HCT116 (cell line): ENCODE results near the gene G3BP1. TPM values are rescaled to one million over a fixed set of nuclear protein-coding genes. Genes with fewer than 3 reads are reported as not detected.

Experiments
- ATAC-seq: fragments of 200-7000 bp; cut with Tn5 transposase; 2 replicates; pipeline ENCODE4 v1.9.1; 2020; ENCODE audit warnings: mild to moderate bottlenecking, moderate library complexity
- BruUV-seq: library from RNA; stranded (reverse); fragments of 400-500 nt; replicated peaks from 2 replicates; lab custom pipeline; 2021; lab: Mats Ljungman, UMichigan
- CTCF ChIA-PET: fragments of 300-600 bp; sonication (Branson Sonifier 250); formaldehyde crosslinking; loops from one replicate; lab custom pipeline; 2021; ENCODE audit warnings: antibody characterized with exemption; lab: Charles Lee
- POLR2A ChIA-PET: fragments of 300-600, 350-600 bp; sonication (Branson Sonifier 250); formaldehyde crosslinking; loops from one replicate; lab custom pipeline; 2021; ENCODE audit warnings: antibody characterized with exemption; lab: Charles Lee
- RAD21 ChIA-PET, 2 experiments: fragments of 300-600 bp; sonication (Branson Sonifier 250); formaldehyde crosslinking; loops; one replicate each; lab custom pipeline; 2023; ENCODE audit warnings: low total read pairs in 2 of 2; ENCODE audit not compliant: uncharacterized antibody in 2 of 2, unreplicated experiment in 2 of 2, low non-redundant PET in 1 of 2; lab: Charles Lee
- DNase-seq: peaks from one replicate; pipeline ENCODE4 v3.0.0-alpha.2; 2010; ENCODE audit warnings: low read depth, low spot score
- H2AFZ ChIP-seq: fragments of 200-600 bp; shearing (Covaris generic), sonication (generic); 2 replicates; pipeline ENCODE4 v1.6.1; 2017; ENCODE audit warnings: low read depth, mixed run types, mixed read lengths, antibody characterized with exemption, low read length; ENCODE audit not compliant: poor library complexity, severe bottlenecking
- H3K27ac ChIP-seq: 2 replicates; pipeline ENCODE4 v1.5.1; 2012; ENCODE audit warnings: low read depth, low read length
- H3K27me3 ChIP-seq: fragments of 200-600 bp; sonication (generic); 2 replicates; pipeline ENCODE4 v1.6.1; 2016; ENCODE audit warnings: mixed run types, low read length, mixed read lengths; ENCODE audit not compliant: insufficient read depth
- H3K36me3 ChIP-seq, 2 experiments: fragments of 200-500 bp in 1 of 2; fragments of 200-600 bp in 1 of 2; sonication (Bioruptor generic) in 1 of 2; sonication (generic) in 1 of 2; 2 replicates each; pipeline versions ENCODE4 v1.5.1 to v1.6.1; 2014 to 2016; ENCODE audit warnings: low read length in 2 of 2, inconsistent platforms in 1 of 2, mixed read lengths in 1 of 2, mixed run types in 1 of 2; ENCODE audit not compliant: insufficient read depth in 2 of 2, control insufficient read depth in 1 of 2
- H3K4me1 ChIP-seq, 2 experiments: fragments of 200-600 bp in 1 of 2; sonication (generic) in 1 of 2; 2 replicates each; pipeline versions ENCODE4 v1.5.1 to v1.6.1; 2012 to 2017; ENCODE audit warnings: low read length in 2 of 2, inconsistent platforms in 1 of 2, mild to moderate bottlenecking in 1 of 2, mixed read lengths in 1 of 2, mixed run types in 1 of 2, moderate library complexity in 1 of 2; ENCODE audit not compliant: insufficient read depth in 2 of 2, control insufficient read depth in 1 of 2
- H3K4me2 ChIP-seq: fragments of 200-600 bp; sonication (generic); 2 replicates; pipeline ENCODE4 v1.6.1; 2017; ENCODE audit warnings: mixed run types, low read length, mixed read lengths
- H3K4me3 ChIP-seq, 2 experiments: fragments of 200-600 bp in 1 of 2; sonication (generic) in 1 of 2; replicated peaks in 1 of 2; 2 replicates each; pipeline ENCODE4 v1.5.1; 2011 to 2016; ENCODE audit warnings: low read length in 2 of 2, control low read depth in 1 of 2, low read depth in 1 of 2, mild to moderate bottlenecking in 1 of 2, mixed read lengths in 1 of 2, mixed run types in 1 of 2
- H3K79me2 ChIP-seq: fragments of 200-600 bp; sonication (generic); 2 replicates; pipeline ENCODE4 v1.6.1; 2017; ENCODE audit warnings: mild to moderate bottlenecking, mixed run types, low read length, moderate library complexity, mixed read lengths; ENCODE audit not compliant: insufficient read depth
- H3K9ac ChIP-seq: fragments of 200-600 bp; sonication (generic); 2 replicates; pipeline ENCODE4 v1.6.1; 2016; ENCODE audit warnings: low read length, mixed read lengths
- H3K9me2 ChIP-seq: fragments of 200-600 bp; sonication (generic), shearing (Covaris generic); 2 replicates; pipeline ENCODE4 v1.6.1; 2017; ENCODE audit warnings: mixed run types, mild to moderate bottlenecking, moderate library complexity; ENCODE audit not compliant: insufficient read depth
- H3K9me3 ChIP-seq, 2 experiments: fragments of 200-500 bp in 1 of 2; fragments of 200-600 bp in 1 of 2; sonication (Bioruptor generic) in 1 of 2; sonication (generic) in 1 of 2; 2 replicates each; pipeline ENCODE4 v1.6.1; 2014 to 2017; ENCODE audit warnings: low read length in 2 of 2, mixed read lengths in 2 of 2, inconsistent platforms in 1 of 2, low read depth in 1 of 2, mild to moderate bottlenecking in 1 of 2, mixed run types in 1 of 2, moderate library complexity in 1 of 2; ENCODE audit not compliant: control insufficient read depth in 1 of 2, insufficient read depth in 1 of 2
- H4K20me1 ChIP-seq: fragments of 200-600 bp; sonication (generic), shearing (Covaris generic); 2 replicates; pipeline ENCODE4 v1.6.1; 2017; ENCODE audit warnings: mixed run types, mild to moderate bottlenecking, moderate library complexity; ENCODE audit not compliant: insufficient read depth
- ATF3 ChIP-seq: IDR thresholded peaks from 2 replicates; pipeline ENCODE4 v1.6.1; 2012
- CBX3 ChIP-seq: IDR thresholded peaks from 2 replicates; pipeline ENCODE4 v1.6.1; 2012; ENCODE audit warnings: low read depth
- CTCF ChIP-seq, 3 experiments: fragments of 200-600 bp in 1 of 3; sonication (generic) in 1 of 3; IDR thresholded peaks in 2 of 3; conservative IDR thresholded peaks in 1 of 3; 2 replicates each; pipeline ENCODE4 v1.5.1; 2012 to 2017; ENCODE audit warnings: low read depth in 2 of 3, low read length in 2 of 3, antibody characterized with exemption in 1 of 3, borderline replicate concordance in 1 of 3, control low read depth in 1 of 3, mild to moderate bottlenecking in 1 of 3, mixed read lengths in 1 of 3, mixed run types in 1 of 3, moderate library complexity in 1 of 3; ENCODE audit not compliant: insufficient read depth in 1 of 3
- EGR1 ChIP-seq: IDR thresholded peaks from 2 replicates; pipeline ENCODE4 v1.6.1; 2012; ENCODE audit warnings: low read depth
- ELF1 ChIP-seq: IDR thresholded peaks from 2 replicates; pipeline ENCODE4 v1.6.1; 2012; ENCODE audit warnings: low read depth, borderline replicate concordance
- EZH2phosphoT487 ChIP-seq: fragments of 200-600 bp; IDR thresholded peaks from 2 replicates; pipeline ENCODE4 v1.6.1; 2018; ENCODE audit warnings: antibody characterized with exemption, borderline replicate concordance
- JUND ChIP-seq: IDR thresholded peaks from 2 replicates; pipeline ENCODE4 v1.6.1; 2012
- MAX ChIP-seq: IDR thresholded peaks from 2 replicates; pipeline ENCODE4 v1.6.1; 2012
- POLR2A ChIP-seq: IDR thresholded peaks from 2 replicates; pipeline ENCODE4 v1.7.0; 2011; ENCODE audit warnings: borderline replicate concordance; ENCODE audit not compliant: insufficient read depth, insufficient read length; ENCODE audit errors: extremely low read depth
- POLR2AphosphoS5 ChIP-seq: IDR thresholded peaks from 2 replicates; pipeline ENCODE4 v1.6.1; 2011; ENCODE audit warnings: mild to moderate bottlenecking, low read depth, low read length, moderate library complexity
- RAD21 ChIP-seq: IDR thresholded peaks from 2 replicates; pipeline ENCODE4 v1.6.1; 2012; ENCODE audit warnings: low read depth, mild to moderate bottlenecking
- SP1 ChIP-seq: IDR thresholded peaks from 2 replicates; pipeline ENCODE4 v1.6.1; 2012; ENCODE audit warnings: low read depth
- SRF ChIP-seq: IDR thresholded peaks from 2 replicates; pipeline ENCODE4 v1.6.1; 2012; ENCODE audit warnings: low read depth
- ZFX ChIP-seq: fragments of 450-650 bp; IDR thresholded peaks from 2 replicates; pipeline ENCODE4 v1.6.1; 2017
- intact Hi-C: fragments of 100-400 bp; cut with micrococcal nuclease; formaldehyde crosslinking; loops from 2 replicates; pipeline ENCODE4 v1.10.0; 2022
- total RNA-seq: library from RNA; stranded (reverse); gene quantifications from one replicate; pipeline ENCODE4 v1.2.1, GENCODE V29; 2021; ENCODE audit not compliant: unreplicated experiment
- TF ChIP-seq, protein P1 (sequence below): IDR thresholded peaks from 2 replicates; pipeline ENCODE4 v1.6.1; 2012; ENCODE audit warnings: low read depth

G3BP1 gene
- total RNA-seq, 1 experiment from 2014 or later = 296 TPM

DNA sequence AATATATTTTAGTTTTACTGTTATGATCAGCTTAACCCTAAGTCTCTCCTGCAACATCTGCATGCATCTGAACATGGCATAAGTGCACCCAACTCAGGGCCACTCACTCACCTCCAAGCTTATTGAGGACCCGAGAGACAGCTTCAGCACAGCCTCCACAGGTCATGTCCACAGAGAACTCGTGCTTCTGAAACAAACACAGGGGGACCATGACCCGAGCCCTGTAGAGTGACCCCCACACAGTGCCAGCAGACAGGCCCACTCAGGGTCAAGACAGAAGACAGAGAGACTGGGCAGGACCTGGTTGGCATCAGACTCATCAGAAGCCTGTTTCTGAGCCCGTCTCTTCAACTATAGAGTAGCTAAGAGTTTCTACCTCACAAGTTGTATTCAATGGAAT, 20.2 kb upstream of the G3BP1 start (continued):
- TF ChIP-seq CBX3 = no peak
- TF ChIP-seq SRF = no peak
- TF ChIP-seq EZH2phosphoT487 = no peak
- TF ChIP-seq ELF1 = no peak
- TF ChIP-seq POLR2A = no peak
- TF ChIP-seq CTCF (IDR thresholded peaks at IDR 0.05 in 2 of 3, conservative IDR thresholded peaks at IDR 0.05 in 1 of 3; ENCODE audit: borderline replicate concordance in 1 of 3, insufficient read depth in 1 of 3, low read depth in 2 of 3, low read length in 2 of 3) = no peak
- TF ChIP-seq RAD21 = no peak
- TF ChIP-seq, all 23 proteins: peak for 0

DNA sequence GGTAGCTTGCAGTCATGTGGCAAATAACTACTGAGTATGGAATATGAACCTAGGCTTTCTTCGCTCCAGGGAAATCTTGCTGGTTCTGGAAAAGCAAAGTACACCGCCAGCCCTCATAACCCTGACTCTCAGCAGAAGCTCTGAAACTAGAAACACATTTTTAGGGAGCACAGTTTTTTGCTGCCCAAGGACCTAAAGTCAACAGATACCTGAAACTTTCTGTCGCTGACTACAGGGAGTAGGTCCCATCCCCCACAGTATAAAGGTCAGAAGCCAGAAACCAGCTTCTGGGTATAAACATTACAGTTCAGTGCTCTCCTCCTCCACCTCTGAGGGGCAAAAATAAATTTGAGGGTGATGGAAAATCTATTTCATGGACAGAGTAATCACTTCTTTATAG, 16.4 kb upstream of the G3BP1 start:
- intact Hi-C loops = no loop called here
- BruUV-seq = no TSS peak
- no peak for ATAC-seq
- no peaks in the 10 kb centered on the region for H3K9me3 ChIP-seq
- POLR2A ChIA-PET = interaction anchor here (0.9 kb wide), 1 partner anchor 16 kb away, joined by 5 read pairs; the partner anchor contains the start of gene G3BP1
- RAD21 ChIA-PET = no interaction called here
- 0 out of 4 replicates have a peak, but pooled peaks cover 0 to 9% of the 10 kb centered on the region in 2 experiments for H3K36me3 ChIP-seq
- H3K4me1 ChIP-seq = peaks cover 12 to 22% of the 10 kb centered on the region in 2 experiments
- CTCF ChIA-PET = no interaction called here
- no peaks in the 10 kb centered on the region for H3K27me3 ChIP-seq
- TF ChIP-seq MAX = no peak
- TF ChIP-seq ELF1 = no peak
- TF ChIP-seq ZFX = no peak
- TF ChIP-seq JUND = no peak
- TF ChIP-seq EGR1 = no peak
- TF ChIP-seq RAD21 = no peak
- TF ChIP-seq ATF3 = no peak
- TF ChIP-seq SP1 = no peak
- TF ChIP-seq, protein P1, sequence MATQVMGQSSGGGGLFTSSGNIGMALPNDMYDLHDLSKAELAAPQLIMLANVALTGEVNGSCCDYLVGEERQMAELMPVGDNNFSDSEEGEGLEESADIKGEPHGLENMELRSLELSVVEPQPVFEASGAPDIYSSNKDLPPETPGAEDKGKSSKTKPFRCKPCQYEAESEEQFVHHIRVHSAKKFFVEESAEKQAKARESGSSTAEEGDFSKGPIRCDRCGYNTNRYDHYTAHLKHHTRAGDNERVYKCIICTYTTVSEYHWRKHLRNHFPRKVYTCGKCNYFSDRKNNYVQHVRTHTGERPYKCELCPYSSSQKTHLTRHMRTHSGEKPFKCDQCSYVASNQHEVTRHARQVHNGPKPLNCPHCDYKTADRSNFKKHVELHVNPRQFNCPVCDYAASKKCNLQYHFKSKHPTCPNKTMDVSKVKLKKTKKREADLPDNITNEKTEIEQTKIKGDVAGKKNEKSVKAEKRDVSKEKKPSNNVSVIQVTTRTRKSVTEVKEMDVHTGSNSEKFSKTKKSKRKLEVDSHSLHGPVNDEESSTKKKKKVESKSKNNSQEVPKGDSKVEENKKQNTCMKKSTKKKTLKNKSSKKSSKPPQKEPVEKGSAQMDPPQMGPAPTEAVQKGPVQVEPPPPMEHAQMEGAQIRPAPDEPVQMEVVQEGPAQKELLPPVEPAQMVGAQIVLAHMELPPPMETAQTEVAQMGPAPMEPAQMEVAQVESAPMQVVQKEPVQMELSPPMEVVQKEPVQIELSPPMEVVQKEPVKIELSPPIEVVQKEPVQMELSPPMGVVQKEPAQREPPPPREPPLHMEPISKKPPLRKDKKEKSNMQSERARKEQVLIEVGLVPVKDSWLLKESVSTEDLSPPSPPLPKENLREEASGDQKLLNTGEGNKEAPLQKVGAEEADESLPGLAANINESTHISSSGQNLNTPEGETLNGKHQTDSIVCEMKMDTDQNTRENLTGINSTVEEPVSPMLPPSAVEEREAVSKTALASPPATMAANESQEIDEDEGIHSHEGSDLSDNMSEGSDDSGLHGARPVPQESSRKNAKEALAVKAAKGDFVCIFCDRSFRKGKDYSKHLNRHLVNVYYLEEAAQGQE = no peak
- no peak for TF ChIP-seq POLR2AphosphoS5
- no peak for TF ChIP-seq CTCF (IDR thresholded peaks at IDR 0.05 in 2 of 3, conservative IDR thresholded peaks at IDR 0.05 in 1 of 3; ENCODE audit: borderline replicate concordance in 1 of 3, insufficient read depth in 1 of 3, low read depth in 2 of 3, low read length in 2 of 3)
- TF ChIP-seq SRF = no peak
- no peak for TF ChIP-seq POLR2A
- no peak overlapping the region for H2AFZ ChIP-seq
- no peaks in the 10 kb centered on the region for H4K20me1 ChIP-seq
- H3K9me2 ChIP-seq = no peaks in the 10 kb centered on the region
- H3K4me3 ChIP-seq = no peak overlapping the region
- H3K79me2 ChIP-seq = peaks cover 56% of the 10 kb centered on the region
- no peak overlapping the region for H3K4me2 ChIP-seq
- H3K27ac ChIP-seq = no peak overlapping the region
- no peak overlapping the region for H3K9ac ChIP-seq
- DNase-seq = no peak
